GM21723 (cell line): ENCODE results near the gene ERG.

ENCODE experiments used
- ATAC-seq: cut with Tn5 transposase; IDR thresholded peaks from one replicate; pipeline ENCODE4 v1.9.1; 2021; ENCODE audit warnings: mild to moderate bottlenecking, moderate library complexity; ENCODE audit not compliant: unreplicated experiment

ERG gene

GRCh38 chr21:38439426-38439825 lies 58.9 kb downstream of the ERG start:
- ATAC-seq, result no peak

DNA sequence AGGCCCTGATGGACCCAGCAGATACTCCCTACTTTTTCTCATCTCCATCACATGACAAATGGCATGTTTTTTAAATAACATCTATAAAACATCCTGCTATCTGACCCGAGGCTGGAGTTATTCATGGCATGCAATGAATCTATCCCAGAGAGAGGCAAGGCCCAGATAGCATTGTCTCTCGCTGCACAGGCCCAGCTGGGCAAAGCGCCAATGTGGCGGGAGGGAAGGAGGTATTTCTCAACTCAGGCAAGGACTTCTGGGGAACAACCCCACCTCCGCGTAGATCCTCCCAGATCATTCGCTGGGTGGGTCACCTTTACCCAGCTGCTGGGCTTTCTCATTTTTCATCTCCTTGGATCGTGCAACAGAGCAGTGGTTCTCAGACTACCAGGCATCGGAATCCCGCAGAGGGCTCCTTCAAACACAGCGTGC lies 59.8 kb downstream of the ERG start:
- no peak for ATAC-seq

DNA sequence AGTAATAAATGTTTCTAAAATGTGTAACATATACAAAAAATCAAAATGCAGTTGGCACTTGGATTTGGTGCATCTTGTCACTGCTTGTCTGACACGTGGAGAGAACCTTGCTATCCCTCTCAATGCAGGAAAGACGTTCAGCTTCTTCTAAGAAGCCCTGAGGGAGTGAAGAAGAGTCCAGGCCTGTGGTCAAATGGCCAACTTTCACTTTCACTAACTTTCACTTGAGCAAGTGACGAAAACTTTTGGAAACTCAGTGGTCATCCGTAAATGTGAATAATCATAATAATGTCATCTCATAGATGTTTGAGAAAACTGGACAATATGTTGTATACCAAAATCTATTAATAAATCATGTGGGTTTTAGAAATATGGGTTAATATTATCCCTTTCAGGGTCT lies 61.9 kb downstream of the ERG start:
- no peak for ATAC-seq

DNA sequence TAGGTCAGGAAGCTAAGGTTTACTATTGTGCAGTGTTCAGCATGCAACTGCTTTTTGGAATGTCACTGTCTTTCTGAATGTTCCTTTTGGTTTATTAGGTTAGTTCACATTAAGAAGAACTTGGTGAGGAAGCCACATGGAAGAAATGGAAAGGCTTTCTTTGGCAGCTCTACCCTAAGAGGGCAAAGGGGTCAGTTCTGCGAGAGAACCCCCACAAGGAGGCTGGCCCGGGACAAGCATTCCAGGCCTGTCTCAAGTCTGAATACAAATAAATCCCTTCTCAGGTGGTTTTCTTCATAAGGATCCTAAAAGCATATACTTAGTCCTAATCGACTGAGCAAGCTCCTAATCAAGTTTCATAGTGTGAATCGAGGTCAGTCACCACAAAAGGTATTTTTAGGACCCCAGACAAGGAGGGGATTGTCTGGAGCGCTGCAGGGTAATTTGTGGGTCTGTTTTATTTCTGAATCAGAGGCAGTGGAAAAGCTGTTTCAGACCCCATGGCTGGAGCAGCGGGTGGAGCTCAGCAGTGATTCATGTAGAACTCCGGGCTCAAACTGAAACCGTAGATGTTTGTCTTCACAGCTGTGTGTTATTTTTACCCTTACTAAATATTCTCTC lies 63.3 kb downstream of the ERG start:
- ATAC-seq, result no peak

- ATAC-seq, result no peak
These were observed 64.8 kb downstream of the ERG start for GRCh38 chr21:38433471-38433870.

- ATAC-seq, result no peak
These were observed 67.8 kb downstream of the ERG start for GRCh38 chr21:38430401-38430984.

- ATAC-seq, result no peak
These were observed 69.3 kb downstream of the ERG start for GRCh38 chr21:38429011-38429410.

DNA sequence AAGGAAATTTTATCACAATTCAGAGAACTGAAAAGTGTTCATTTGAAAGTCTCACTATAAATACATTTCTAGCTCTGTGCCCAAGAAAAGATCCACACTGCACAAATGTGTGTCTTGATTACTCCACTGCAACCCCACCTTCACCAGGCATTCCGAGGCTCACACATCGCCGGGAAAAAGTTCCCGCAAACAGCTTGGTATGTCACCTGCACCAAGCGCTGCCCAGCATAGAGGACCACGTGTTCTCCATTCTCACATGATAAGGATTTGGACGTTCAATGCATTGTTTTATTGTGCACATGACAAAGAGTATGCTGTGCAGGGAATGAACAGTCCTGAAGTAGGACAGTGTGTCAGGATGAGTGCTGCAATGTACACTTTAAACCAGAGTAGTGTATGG lies 70.1 kb downstream of the ERG start:
- no peak for ATAC-seq

DNA sequence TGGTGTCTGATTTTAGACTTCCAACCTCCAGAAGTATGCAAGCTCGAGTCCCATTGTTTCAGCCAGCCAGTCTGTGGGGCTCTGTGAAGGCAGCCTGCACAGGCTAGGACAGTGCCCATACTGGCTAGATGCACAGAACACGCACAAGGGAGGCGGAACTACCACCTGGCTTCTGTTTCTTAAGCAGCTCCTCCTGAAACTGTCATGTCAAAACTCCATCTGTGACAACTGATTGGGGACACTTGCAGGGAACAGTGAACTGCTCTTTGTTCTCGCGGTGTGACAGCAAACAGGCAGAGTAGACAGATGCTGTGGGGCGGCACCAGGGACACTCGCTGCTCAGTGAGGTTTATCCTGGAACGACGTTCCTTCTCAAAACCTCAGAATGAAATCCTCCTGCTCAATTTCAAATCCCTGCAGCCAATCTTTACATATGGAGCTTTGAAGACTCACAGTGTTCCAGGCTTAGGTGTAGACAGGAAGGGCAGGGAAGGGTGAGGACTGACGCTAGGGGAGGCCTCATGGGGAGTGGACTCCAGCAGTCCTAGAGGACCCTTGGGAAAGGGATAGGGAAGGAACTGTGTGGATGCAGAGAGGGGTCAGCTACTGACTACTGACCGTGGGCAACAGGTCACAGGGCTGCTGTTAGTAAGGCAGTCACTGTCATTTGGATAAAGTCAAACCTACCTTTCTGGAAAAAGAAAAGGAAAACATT lies 73.8 kb downstream of the ERG start:
- ATAC-seq, result no peak

- no peak for ATAC-seq
These were observed 76.2 kb downstream of the ERG start for GRCh38 chr21:38422082-38422481.

DNA sequence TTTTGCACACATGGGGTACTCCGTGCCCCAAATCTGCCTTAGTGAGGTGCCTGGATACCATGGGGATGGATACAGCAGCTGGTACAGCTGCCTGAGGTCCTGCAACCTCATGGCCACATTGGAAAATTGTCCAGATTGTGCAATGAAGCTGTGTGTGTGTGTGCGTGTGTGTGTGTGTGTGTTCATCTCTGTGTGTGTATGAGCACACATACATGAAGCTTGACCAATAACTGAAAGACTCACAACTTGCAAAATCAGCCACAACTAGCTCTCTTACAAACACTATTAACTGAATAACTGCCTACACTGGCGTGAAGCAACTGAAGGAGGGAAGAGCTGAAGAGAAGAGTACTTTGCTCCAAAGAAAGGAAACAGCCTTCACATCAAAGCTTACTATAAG lies 78.1 kb downstream of the ERG start:
- ATAC-seq, result no peak

DNA sequence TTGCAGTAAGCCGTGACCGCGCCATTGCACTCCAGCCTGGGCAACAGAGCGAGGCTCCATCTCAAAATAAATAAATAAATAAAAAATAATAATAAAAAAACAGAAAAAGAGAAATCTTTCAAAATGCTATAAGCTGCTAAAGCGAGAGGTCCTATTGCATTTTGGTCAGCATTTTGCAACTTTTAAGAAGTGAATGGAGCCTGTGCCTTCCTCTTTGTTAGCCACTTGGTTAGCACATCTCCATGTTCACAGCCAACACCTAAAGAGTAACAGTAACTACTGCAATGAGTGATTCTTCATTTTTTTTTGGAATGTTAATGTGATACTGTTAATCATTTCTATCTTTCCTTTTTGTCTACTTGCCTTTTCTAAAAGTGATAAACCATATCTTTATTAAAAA lies 80.6 kb downstream of the ERG start:
- no peak for ATAC-seq

DNA sequence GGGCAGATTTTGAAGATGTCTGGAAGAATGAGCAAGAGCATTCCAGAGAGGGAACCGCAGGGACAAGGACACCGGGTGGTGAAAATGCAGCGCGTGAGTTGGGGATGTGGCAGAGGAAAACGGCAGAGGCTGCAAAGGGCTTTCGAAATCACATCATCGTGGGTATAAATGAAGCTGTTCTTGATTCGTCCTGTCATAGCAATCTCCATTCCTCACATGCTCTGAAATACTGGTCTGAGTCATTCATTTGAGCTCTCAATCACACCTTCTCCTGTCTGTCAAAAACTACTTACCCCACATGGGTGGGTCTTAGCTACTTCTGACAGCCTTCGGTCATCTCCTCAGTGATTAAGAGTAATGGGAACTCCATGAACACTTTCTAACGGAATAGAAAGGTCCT lies 81.5 kb downstream of the ERG start:
- ATAC-seq, result no peak

- no peak for ATAC-seq
These were observed 84.2 kb downstream of the ERG start for GRCh38 chr21:38413958-38414548.

GRCh38 chr21:38410466-38410865 lies 87.8 kb downstream of the ERG start:
- ATAC-seq, result no peak

GRCh38 chr21:38409907-38410306 lies 88.4 kb downstream of the ERG start:
- ATAC-seq, result no peak

DNA sequence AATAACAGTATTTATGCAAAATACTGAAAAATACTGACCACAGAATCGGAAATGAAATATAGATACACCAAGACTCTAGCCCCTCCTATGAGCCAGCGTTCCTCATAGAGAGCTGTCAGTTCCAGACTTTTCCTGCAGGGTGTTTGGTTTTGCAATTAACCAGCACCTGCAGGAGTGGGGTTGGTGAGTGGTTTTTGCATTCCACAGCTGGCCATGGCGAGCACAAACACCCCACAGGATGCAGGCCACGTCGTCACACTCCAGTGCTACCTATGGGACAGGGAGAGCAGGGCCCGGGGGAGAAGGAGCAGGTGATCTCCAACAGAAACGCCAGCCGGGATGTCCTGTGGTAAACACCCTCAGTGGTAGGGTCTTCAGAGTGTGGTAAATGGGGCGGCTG lies 94.1 kb downstream of the ERG start:
- ATAC-seq, result no peak

DNA sequence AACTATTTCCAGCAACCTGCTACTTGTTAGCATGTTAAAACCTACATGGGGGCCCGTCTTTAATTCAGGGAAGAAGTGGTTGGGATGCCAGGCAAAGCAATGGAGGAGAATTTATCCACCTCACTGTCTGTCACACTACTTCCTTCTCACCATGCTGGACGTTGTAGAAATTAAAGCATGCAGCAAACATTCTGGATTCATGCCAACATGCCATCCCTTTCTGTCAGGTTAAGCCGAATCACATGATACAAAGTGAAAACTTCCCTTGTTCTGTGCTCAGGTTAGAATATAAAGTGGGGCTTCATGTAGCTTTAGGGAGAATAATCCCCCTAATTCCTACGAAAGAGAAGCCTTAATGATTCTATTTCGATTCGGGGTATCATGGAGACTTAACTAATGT lies 95.5 kb downstream of the ERG start:
- ATAC-seq, result no peak

DNA sequence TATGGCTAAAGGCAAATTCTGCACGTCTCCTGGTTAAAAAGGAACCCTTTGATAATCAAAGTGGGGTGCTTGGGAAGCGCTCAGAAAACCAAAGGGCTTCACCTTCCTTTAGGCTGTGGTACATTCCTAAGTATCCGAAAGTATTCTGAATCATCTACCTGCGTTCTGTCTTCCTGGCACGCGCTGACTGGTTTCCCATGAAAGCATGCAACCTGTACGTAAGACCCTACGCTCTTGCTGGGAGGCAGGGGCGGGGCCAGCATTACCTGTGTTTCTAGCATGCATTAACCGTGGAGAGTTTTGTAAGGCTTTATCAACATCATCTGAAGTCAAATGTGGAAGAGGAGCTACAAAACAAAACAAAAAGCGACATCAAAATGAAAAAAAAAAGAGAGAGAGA lies 96.0 kb downstream of the ERG start:
- ATAC-seq, result no peak

- ATAC-seq, result no peak
These were observed 96.9 kb downstream of the ERG start for GRCh38 chr21:38401191-38401926.

DNA sequence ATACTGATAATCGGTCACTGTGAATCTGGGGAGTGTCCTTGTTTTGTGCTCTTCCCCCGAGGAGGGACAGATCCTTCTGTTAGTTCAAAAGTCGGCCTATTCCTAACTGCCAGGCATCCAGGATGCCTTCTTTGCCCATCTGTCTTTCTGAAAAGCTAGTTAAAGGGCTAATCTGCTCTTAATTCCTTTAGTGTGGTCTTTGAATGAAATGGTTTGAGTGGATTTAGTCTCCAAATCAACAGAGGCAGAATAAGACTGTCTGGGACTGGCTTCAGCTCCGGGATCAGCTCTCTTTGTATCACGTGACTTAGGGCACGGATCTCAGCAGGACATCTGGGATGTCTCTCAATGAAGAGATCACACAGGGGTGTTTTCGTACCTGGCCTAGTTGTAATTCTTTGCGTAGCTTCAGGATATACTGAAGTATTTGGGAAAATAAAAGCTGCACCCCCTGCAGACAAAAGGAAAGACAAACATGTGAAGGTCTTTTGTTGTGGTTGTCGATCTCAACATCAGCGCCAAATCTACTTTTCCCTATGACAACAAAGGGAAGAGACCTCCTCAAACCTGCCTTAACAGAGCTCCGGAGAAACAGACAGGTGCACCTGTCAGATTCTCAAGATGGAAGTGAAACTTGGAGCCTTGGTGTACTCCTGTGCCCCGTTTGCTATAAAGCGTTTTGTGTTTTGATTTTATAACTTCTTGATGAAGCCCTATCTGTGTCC lies 97.9 kb downstream of the ERG start:
- no peak for ATAC-seq
